Testis (tissue), 3 donors: ENCODE measurements around the gene GNA14. TPM values are rescaled to one million over a fixed set of nuclear protein-coding genes. Genes with fewer than 3 reads are reported as not detected.

ENCODE experiments used
- DNase-seq: peaks from one replicate; pipeline ENCODE4 v3.0.0-alpha.2; 2019
- H3K27ac ChIP-seq, 2 donors: fragments of 200-600 bp; sonication (generic); one replicate each; pipeline ENCODE4 v1.5.1; 2019
- H3K27me3 ChIP-seq: fragments of 200-600 bp; sonication (generic); one replicate; pipeline ENCODE4 v1.5.1; 2019
- H3K36me3 ChIP-seq: fragments of 200-600 bp; sonication (generic); one replicate; pipeline ENCODE4 v1.5.1; 2017; ENCODE audit warnings: low read depth; ENCODE audit errors: missing control alignments
- H3K4me1 ChIP-seq: fragments of 200-600 bp; sonication (generic); one replicate; pipeline ENCODE4 v1.5.1; 2019
- H3K4me3 ChIP-seq, 2 donors: fragments of 200-600 bp; sonication (generic); one replicate each; pipeline ENCODE4 v1.5.1; 2017 to 2019
- H3K9me3 ChIP-seq: fragments of 200-600 bp; sonication (generic); one replicate; pipeline ENCODE4 v1.5.1; 2017
- CTCF ChIP-seq, 3 experiments: fragments of 450-650 bp in 2 of 3; fragments of 200-600 bp in 1 of 3; sonication (generic) in 1 of 3; IDR thresholded peaks; one replicate each; pipeline ENCODE4 v1.5.1; 2016 to 2019; ENCODE audit warnings: antibody characterized with exemption in 3 of 3, mild to moderate bottlenecking in 2 of 3, moderate library complexity in 1 of 3
- POLR2A ChIP-seq: fragments of 450-650 bp; IDR thresholded peaks from one replicate; pipeline ENCODE4 v1.6.1; 2017; ENCODE audit warnings: antibody characterized with exemption, mild to moderate bottlenecking, moderate library complexity
- WGBS, 2 donors: methylation state at CpG; one replicate each; pipeline ENCODE4 v1.1.5; 2018; 5-methylcytosine and 5-hydroxymethylcytosine counted together
- intact Hi-C: fragments of 100-400 bp; cut with DNase I; formaldehyde crosslinking; loops from one replicate; pipeline ENCODE4 v1.15.1; 2023; ENCODE audit warnings: low total_unique reads
- polyA plus RNA-seq: library from polyadenylated mRNA; stranded (reverse); fragments of 350-450 nt; fragmentation: Illumina TruSeq; extraction: RNeasy Lipid Tissue Mini Kit (QIAGEN cat#74804); gene quantifications from one replicate; pipeline ENCODE4 v1.2.3, GENCODE V29; 2014; ENCODE audit warnings: low read depth, low replicate concordance; ENCODE audit not compliant: insufficient read depth
- total RNA-seq, 2 donors: library from RNA; depleted of rRNA; stranded (reverse); fragments of >200 nt; gene quantifications; one replicate each; pipeline ENCODE4 v1.2.3, GENCODE V29; 2016

Gene GNA14
- total and polyA plus RNA-seq, 3 donors from 2014 or later: 3.1 to 4.4 (median 4.3) TPM

- Histone ChIP-seq H3K36me3 (no peaks in the 10 kb centered on the region), H3K27me3 (no peaks in the 10 kb centered on the region), H3K4me1 (no peaks in the 10 kb centered on the region), H3K9me3 (no peaks in the 10 kb centered on the region), H3K27ac (no peak overlapping the region), H3K4me3 (no peak overlapping the region)
- WGBS, 2 donors: 67 to 75% methylated on average over 2 of the region's 2 CpGs
- no peak for TF ChIP-seq POLR2A
- no peak for TF ChIP-seq CTCF (IDR thresholded peaks at IDR 0.05)
- no peak for DNase-seq
- intact Hi-C loops: no loop called here
Observed at GRCh38 chr9:77429928-77430327, 218.2 kb downstream of the GNA14 start.

- WGBS, 2 donors: 74 to 82% methylated on average over 6 to 7 of the region's 7 CpGs
- Histone ChIP-seq H3K9me3 (no peaks in the 10 kb centered on the region), H3K4me1 (no peaks in the 10 kb centered on the region), H3K4me3 (no peak overlapping the region), H3K27ac (no peak overlapping the region), H3K27me3 (no peaks in the 10 kb centered on the region), H3K36me3 (no peaks in the 10 kb centered on the region)
- no peak for TF ChIP-seq POLR2A
- no peak for TF ChIP-seq CTCF (IDR thresholded peaks at IDR 0.05)
- no peak for DNase-seq
- intact Hi-C loops: no loop called here
Observed at GRCh38 chr9:77427256-77427927, 220.7 kb downstream of the GNA14 start.

- no peak for DNase-seq
- no peaks in the 10 kb centered on the region for H3K4me1 ChIP-seq
- no peak for TF ChIP-seq POLR2A
- no peak for TF ChIP-seq CTCF (IDR thresholded peaks at IDR 0.05)
- H3K36me3 ChIP-seq: no peaks in the 10 kb centered on the region
- intact Hi-C loops: no loop called here
- no peak overlapping the region for H3K27ac ChIP-seq
- H3K9me3 ChIP-seq: no peaks in the 10 kb centered on the region
- no peaks in the 10 kb centered on the region for H3K27me3 ChIP-seq
- 73 to 96% methylated on average over 3 of the region's 3 CpGs for WGBS, 2 donors
- H3K4me3 ChIP-seq: no peak overlapping the region
Observed at GRCh38 chr9:77426712-77427111, 221.4 kb downstream of the GNA14 start.

GRCh38 chr9:77424993-77425392, 223.1 kb downstream of the GNA14 start:
- 71 to 76% methylated on average over 2 of the region's 2 CpGs for WGBS, 2 donors
- TF ChIP-seq POLR2A (no peak), CTCF (IDR thresholded peaks at IDR 0.05) (no peak)
- intact Hi-C loops: no loop called here
- no peak overlapping the region for H3K27ac ChIP-seq
- H3K4me3 ChIP-seq: no peak overlapping the region
- no peak for DNase-seq
- no peaks in the 10 kb centered on the region for H3K27me3 ChIP-seq
- H3K4me1 ChIP-seq: no peaks in the 10 kb centered on the region
- no peaks in the 10 kb centered on the region for H3K36me3 ChIP-seq
- H3K9me3 ChIP-seq: no peaks in the 10 kb centered on the region

GRCh38 chr9:77423841-77424240, 224.3 kb downstream of the GNA14 start:
- TF ChIP-seq POLR2A (no peak), CTCF (IDR thresholded peaks at IDR 0.05) (no peak)
- no peak for DNase-seq
- WGBS, 2 donors: 94% methylated on average over 3 of the region's 3 CpGs
- Histone ChIP-seq H3K27ac (no peak overlapping the region), H3K4me1 (no peaks in the 10 kb centered on the region), H3K4me3 (no peak overlapping the region), H3K27me3 (no peaks in the 10 kb centered on the region), H3K9me3 (no peaks in the 10 kb centered on the region), H3K36me3 (no peaks in the 10 kb centered on the region)
- intact Hi-C loops: no loop called here
